NCI-H446 treated with DMSO at 0.1 percent for 48 hours (cell line): ENCODE results near the gene CFD.
"Not testable (repeated sequence)": the region's sequence is repeated elsewhere in the genome, so short reads cannot be mapped to it uniquely, and the experiment has no call there.

Experiments used
- DNase-seq: peaks from one replicate; lab custom pipeline; 2025; lab: John Stamatoyannopoulos, UW

Gene CFD

GRCh38 chr19:858868-859843 lies at the start of gene CFD:
Gene CFD (plus strand): TSS chr19:859664. CDS start chr19:859690, 26 bp downstream.
- DNase-seq, result no peak

- DNase-seq, result no peak
These were observed 49.2 kb upstream of the CFD start for GRCh38 chr19:810077-810855.

GRCh38 chr19:810883-811489 lies 48.5 kb upstream of the CFD start:
- no peak for DNase-seq

GRCh38 chr19:811506-812048 lies 47.9 kb upstream of the CFD start:
- no peak for DNase-seq

GRCh38 chr19:812049-812746 lies 47.3 kb upstream of the CFD start:
- DNase-seq, result no peak

- no peak for DNase-seq
These were observed 46.7 kb upstream of the CFD start for GRCh38 chr19:812747-813218.

- DNase-seq, result no peak
These were observed 46.0 kb upstream of the CFD start for GRCh38 chr19:813219-814151.

- DNase-seq, result no peak
These were observed 45.0 kb upstream of the CFD start for GRCh38 chr19:814152-815078.

- no peak for DNase-seq
These were observed 44.2 kb upstream of the CFD start for GRCh38 chr19:815079-815774.

- DNase-seq, result no peak
These were observed 43.5 kb upstream of the CFD start for GRCh38 chr19:815775-816499.

- no peak for DNase-seq
These were observed 43.0 kb upstream of the CFD start for GRCh38 chr19:816500-816857.

GRCh38 chr19:820212-820611 lies 39.3 kb upstream of the CFD start:
- DNase-seq, result not testable (repeated sequence)

GRCh38 chr19:821231-821824 lies 38.1 kb upstream of the CFD start:
- DNase-seq, result no peak

- DNase-seq, result no peak
These were observed 37.5 kb upstream of the CFD start, which contains the start of gene PLPPR3 for GRCh38 chr19:821825-822503. Gene PLPPR3 (minus strand): TSS chr19:821955. CDS start chr19:821559, 396 bp downstream.

GRCh38 chr19:823565-824121 lies 35.8 kb upstream of the CFD start:
- no peak for DNase-seq

- no peak for DNase-seq
These were observed 34.6 kb upstream of the CFD start for GRCh38 chr19:824885-825284.
